ENCODE measurements around the gene ZNF135. TPM values are rescaled to one million over a fixed set of nuclear protein-coding genes. Genes with fewer than 3 reads are reported as not detected.

The ZNF135 gene
- polyA plus RNA-seq, 1 experiment, result 6.6 TPM

GRCh38 chr19:58042495-58043340 is 16.4 kb upstream of the ZNF135 start:
- DNase-seq (ENCODE audit: low read depth, low spot score), result no peak
- H3K4me3 ChIP-seq (ENCODE audit: low read depth, low read length), result no peak overlapping the region
- H3K27ac ChIP-seq (ENCODE audit: low read depth, low read length), result no peak overlapping the region
- H3K9me3 ChIP-seq (ENCODE audit: control insufficient read depth, insufficient read depth, low read length), result peaks cover 93% of the 10 kb centered on the region
- TF ChIP-seq, protein P1, sequence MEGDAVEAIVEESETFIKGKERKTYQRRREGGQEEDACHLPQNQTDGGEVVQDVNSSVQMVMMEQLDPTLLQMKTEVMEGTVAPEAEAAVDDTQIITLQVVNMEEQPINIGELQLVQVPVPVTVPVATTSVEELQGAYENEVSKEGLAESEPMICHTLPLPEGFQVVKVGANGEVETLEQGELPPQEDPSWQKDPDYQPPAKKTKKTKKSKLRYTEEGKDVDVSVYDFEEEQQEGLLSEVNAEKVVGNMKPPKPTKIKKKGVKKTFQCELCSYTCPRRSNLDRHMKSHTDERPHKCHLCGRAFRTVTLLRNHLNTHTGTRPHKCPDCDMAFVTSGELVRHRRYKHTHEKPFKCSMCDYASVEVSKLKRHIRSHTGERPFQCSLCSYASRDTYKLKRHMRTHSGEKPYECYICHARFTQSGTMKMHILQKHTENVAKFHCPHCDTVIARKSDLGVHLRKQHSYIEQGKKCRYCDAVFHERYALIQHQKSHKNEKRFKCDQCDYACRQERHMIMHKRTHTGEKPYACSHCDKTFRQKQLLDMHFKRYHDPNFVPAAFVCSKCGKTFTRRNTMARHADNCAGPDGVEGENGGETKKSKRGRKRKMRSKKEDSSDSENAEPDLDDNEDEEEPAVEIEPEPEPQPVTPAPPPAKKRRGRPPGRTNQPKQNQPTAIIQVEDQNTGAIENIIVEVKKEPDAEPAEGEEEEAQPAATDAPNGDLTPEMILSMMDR (IDR thresholded peaks at IDR 0.05; ENCODE audit: low read depth, low read length), result no peak
- CTCF ChIA-PET, result no interaction called here
- H3K27me3 ChIP-seq (ENCODE audit: control insufficient read depth, insufficient read depth, low read length), result no peaks in the 10 kb centered on the region
- POLR2A ChIA-PET, result no interaction called here

DNA sequence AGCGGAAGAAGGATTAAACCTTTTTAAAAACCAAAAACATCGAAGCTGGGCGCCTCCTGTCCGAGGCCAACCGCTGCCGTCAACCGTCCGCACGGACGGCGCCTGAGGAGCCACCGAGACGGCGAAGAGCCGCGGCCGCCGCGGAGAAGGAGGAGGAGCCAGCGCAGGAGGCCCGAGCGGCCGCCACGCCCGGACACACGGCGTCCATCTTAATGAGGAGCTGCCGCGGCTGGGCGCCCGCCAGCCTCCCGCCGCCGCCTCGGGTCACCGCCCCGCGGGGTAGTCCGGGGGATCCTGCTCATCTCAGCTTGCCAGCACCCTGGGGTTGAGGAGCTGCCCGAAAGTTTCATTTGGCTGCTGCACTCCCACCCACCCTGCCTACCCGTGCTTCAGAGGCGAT is 14.7 kb upstream of the ZNF135 start:
- H3K27me3 ChIP-seq (ENCODE audit: control insufficient read depth, insufficient read depth, low read length), result no peaks in the 10 kb centered on the region
- CTCF ChIA-PET, result no interaction called here
- DNase-seq (ENCODE audit: low read depth, low spot score), result no peak
- H3K4me3 ChIP-seq (ENCODE audit: low read depth, low read length), result no peak overlapping the region
- POLR2A ChIA-PET, result no interaction called here
- TF ChIP-seq, protein P1 (IDR thresholded peaks at IDR 0.05; ENCODE audit: low read depth, low read length), result no peak
- no peak overlapping the region for H3K27ac ChIP-seq (ENCODE audit: low read depth, low read length)
- H3K9me3 ChIP-seq (ENCODE audit: control insufficient read depth, insufficient read depth, low read length), result peaks cover 88% of the 10 kb centered on the region

GRCh38 chr19:58044886-58045285 is 14.2 kb upstream of the ZNF135 start:
- CTCF ChIA-PET, result no interaction called here
- DNase-seq (ENCODE audit: low read depth, low spot score), result no peak

DNA sequence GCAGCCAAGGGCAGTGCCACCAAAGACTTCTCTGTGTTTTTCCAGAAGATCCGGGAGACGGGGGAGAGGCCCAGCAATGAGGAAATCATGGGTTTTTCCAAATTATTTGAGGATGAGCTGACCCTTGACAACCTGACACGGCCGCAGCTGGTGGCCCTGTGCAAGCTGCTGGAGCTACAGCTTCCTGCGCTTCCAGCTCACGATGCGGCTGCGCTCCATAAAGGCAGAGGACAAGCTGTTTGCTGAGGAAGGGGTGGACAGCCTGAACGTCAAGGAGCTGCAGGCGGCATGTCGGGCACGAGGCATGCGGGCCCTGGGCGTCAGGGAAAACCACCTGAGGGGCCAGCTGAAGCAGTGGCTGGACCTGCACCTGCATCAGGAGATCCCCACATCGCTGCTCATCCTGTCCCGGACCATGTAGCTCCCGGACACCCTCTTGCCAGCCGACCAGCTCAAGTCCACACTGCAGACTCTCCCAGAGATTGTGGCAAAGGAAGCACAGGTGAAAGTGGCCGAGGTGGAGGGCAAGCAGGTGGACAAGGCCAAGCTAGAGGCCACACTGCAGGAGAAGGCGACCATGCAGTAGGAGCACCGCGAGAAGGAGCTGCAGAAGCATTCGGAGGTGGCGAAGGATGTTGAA is 13.6 kb upstream of the ZNF135 start:
- DNase-seq (ENCODE audit: low read depth, low spot score), result no peak
- Histone ChIP-seq H3K9me3 (ENCODE audit: control insufficient read depth, insufficient read depth, low read length) (peaks cover 88% of the 10 kb centered on the region), H3K27ac (ENCODE audit: low read depth, low read length) (no peak overlapping the region), H3K4me3 (ENCODE audit: low read depth, low read length) (no peak overlapping the region), H3K27me3 (ENCODE audit: control insufficient read depth, insufficient read depth, low read length) (no peaks in the 10 kb centered on the region)
- ChIA-PET POLR2A (no interaction called here), CTCF (no interaction called here)
- TF ChIP-seq, protein P1 (IDR thresholded peaks at IDR 0.05; ENCODE audit: low read depth, low read length), result no peak

More at GRCh38 chr19:58044886-58045285, 14.2 kb upstream of the ZNF135 start:
- Histone ChIP-seq H3K4me3 (ENCODE audit: low read depth, low read length) (no peak overlapping the region), H3K27ac (ENCODE audit: low read depth, low read length) (no peak overlapping the region), H3K27me3 (ENCODE audit: control insufficient read depth, insufficient read depth, low read length) (no peaks in the 10 kb centered on the region), H3K9me3 (ENCODE audit: control insufficient read depth, insufficient read depth, low read length) (peaks cover 88% of the 10 kb centered on the region)
- TF ChIP-seq, protein P1 (IDR thresholded peaks at IDR 0.05; ENCODE audit: low read depth, low read length), result no peak
- POLR2A ChIA-PET, result no interaction called here

DNA sequence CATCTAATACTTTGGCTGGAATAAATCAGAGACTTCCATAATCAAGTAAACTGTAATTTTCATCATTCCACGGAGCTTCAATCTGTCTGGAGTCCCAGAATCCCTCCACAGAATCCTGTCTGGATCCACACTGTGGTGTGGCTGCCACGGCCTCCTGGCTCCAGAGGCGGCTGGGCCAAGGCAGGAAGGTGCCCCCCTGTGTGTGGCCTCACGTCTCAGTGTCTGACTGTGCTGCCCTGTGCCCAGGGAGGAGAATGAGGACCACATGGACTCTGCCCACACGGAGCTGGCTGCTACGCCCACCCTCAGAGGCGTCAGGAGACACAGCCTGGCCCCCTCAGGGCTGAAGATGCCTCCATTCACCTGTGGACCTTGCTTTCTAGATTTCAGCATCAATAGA is 12.2 kb upstream of the ZNF135 start:
- H3K4me3 ChIP-seq (ENCODE audit: low read depth, low read length), result no peak overlapping the region
- H3K27me3 ChIP-seq (ENCODE audit: control insufficient read depth, insufficient read depth, low read length), result no peaks in the 10 kb centered on the region
- H3K9me3 ChIP-seq (ENCODE audit: control insufficient read depth, insufficient read depth, low read length), result peaks cover 90% of the 10 kb centered on the region
- no peak for DNase-seq (ENCODE audit: low read depth, low spot score)
- POLR2A ChIA-PET, result no interaction called here
- CTCF ChIA-PET, result no interaction called here
- TF ChIP-seq, protein P1 (IDR thresholded peaks at IDR 0.05; ENCODE audit: low read depth, low read length), result no peak
- no peak overlapping the region for H3K27ac ChIP-seq (ENCODE audit: low read depth, low read length)
